ENCODE measurements around the gene H2AZ1. TPM values are rescaled to one million over a fixed set of nuclear protein-coding genes. Genes with fewer than 3 reads are reported as not detected.

The H2AZ1 gene
- total and polyA plus RNA-seq, 9 of the 15 experiments (the other 6 are each of a cell fraction or from before 2014, with no cell fraction given) = 605 to 4,380 (median 768) TPM

- TF ChIP-seq ARNT (IDR thresholded peaks at IDR 0.05) (peak; percentile 80 to 85; a peak in 3 of 4 replicates), MAZ (CRISPR knock-in tag; conservative IDR thresholded peaks at IDR 0.05 in 1 of 2, IDR thresholded peaks at IDR 0.05 in 1 of 2) (peak; percentile 70 to 72), RAD51 (IDR thresholded peaks at IDR 0.05; ENCODE audit: borderline replicate concordance, low read depth) (peak; percentile 91), THAP7 (CRISPR knock-in tag; IDR thresholded peaks at IDR 0.05) (peak; percentile 87; the same call in 1 of the 2 replicates), CC2D1A (IDR thresholded peaks at IDR 0.05) (peak; percentile 63), ZNF239 (CRISPR knock-in tag; IDR thresholded peaks at IDR 0.05) (no peak), ZNF77 (CRISPR knock-in tag; IDR thresholded peaks at IDR 0.05) (no peak), RBM39 (optimal IDR thresholded peaks at IDR 0.05; ENCODE audit: low read depth, low read length) (peak; percentile 96), FUS (optimal IDR thresholded peaks at IDR 0.05; ENCODE audit: low read depth, low read length) (no peak), GATAD2B (IDR thresholded peaks at IDR 0.05; ENCODE audit: borderline replicate concordance) (no peak), TRIM25 (IDR thresholded peaks at IDR 0.05; ENCODE audit: borderline replicate concordance) (peak; percentile 74; the same call in 1 of the 2 replicates), LCOR (CRISPR knock-in tag; IDR thresholded peaks at IDR 0.05) (peak; percentile 95; the same call in 1 of the 2 replicates), ZKSCAN3 (CRISPR knock-in tag; IDR thresholded peaks at IDR 0.05) (no peak), HDAC3 (IDR thresholded peaks at IDR 0.05; ENCODE audit: borderline replicate concordance, partially characterized antibody) (no peak), ZNF184 (CRISPR knock-in tag; IDR thresholded peaks at IDR 0.05) (no peak), TARDBP (IDR thresholded peaks at IDR 0.05) (peak; percentile 30; the same call in 1 of the 2 replicates), FOS (IDR thresholded peaks at IDR 0.05; ENCODE audit: extremely low read depth, insufficient read length) (peak; percentile 86), ZNF41 (CRISPR knock-in tag; conservative IDR thresholded peaks at IDR 0.05) (no peak), ZBTB49 (CRISPR knock-in tag; IDR thresholded peaks at IDR 0.05; ENCODE audit: borderline replicate concordance) (no peak), GTF2B (IDR thresholded peaks at IDR 0.05; ENCODE audit: extremely low read depth, insufficient read length) (peak; percentile 92), ELF2 (CRISPR knock-in tag; IDR thresholded peaks at IDR 0.05) (no peak), EZH2 (IDR thresholded peaks at IDR 0.05; ENCODE audit: borderline replicate concordance, low read depth, low read length) (no peak), NFIC (IDR thresholded peaks at IDR 0.05) (peak; percentile 50), PCBP2 (IDR thresholded peaks at IDR 0.05; ENCODE audit: low read depth, low read length, poor library complexity, severe bottlenecking) (no peak)
These were observed at the start of gene H2AZ1 (continued) for GRCh38 chr4:99949999-99950912.

All from K562 (cell line).